WTC11 (cell line): Measurements from ENCODE around the gene MAP3K1. TPM values are rescaled to one million over a fixed set of nuclear protein-coding genes. Genes with fewer than 3 reads are reported as not detected.

Experiments used
- ATAC-seq: fragments of 200-7000 bp; cut with Tn5 transposase; 2 replicates; pipeline ENCODE4 v1.10.0; 2021; ENCODE audit warnings: mild to moderate bottlenecking, moderate library complexity
- CTCF ChIA-PET: fragments of 300-600 bp; sonication (Branson Sonifier 250); formaldehyde crosslinking; loops from one replicate; lab custom pipeline; 2021; ENCODE audit warnings: antibody characterized with exemption; lab: Charles Lee
- POLR2A ChIA-PET: fragments of 350-600 bp; sonication (Branson Sonifier 250); formaldehyde crosslinking; loops from one replicate; lab custom pipeline; 2021; ENCODE audit warnings: antibody characterized with exemption; lab: Charles Lee
- DNase-seq: peaks from one replicate; pipeline ENCODE4 v3.0.0; 2021; ENCODE audit warnings: low spot score
- H3K27ac Mint-ChIP-seq: 2 replicates; pipeline ENCODE4 v1.8.0; 2021; ENCODE audit warnings: mixed read lengths
- H3K27me3 Mint-ChIP-seq: 2 replicates; pipeline ENCODE4 v1.8.0; 2021; ENCODE audit warnings: low read depth, mild to moderate bottlenecking, moderate library complexity, mixed read lengths
- H3K36me3 Mint-ChIP-seq: 2 replicates; pipeline ENCODE4 v1.8.0; 2021; ENCODE audit warnings: mixed read lengths
- H3K4me1 Mint-ChIP-seq: 2 replicates; pipeline ENCODE4 v1.8.0; 2022; ENCODE audit warnings: mixed read lengths
- H3K4me3 Mint-ChIP-seq: 2 replicates; pipeline ENCODE4 v1.8.0; 2021; ENCODE audit warnings: mild to moderate bottlenecking, moderate library complexity, mixed read lengths
- H3K9me3 Mint-ChIP-seq: 2 replicates; pipeline ENCODE4 v1.8.0; 2021; ENCODE audit warnings: mixed read lengths
- ELF4 ChIP-seq: sonication (generic); formaldehyde crosslinking; IDR thresholded peaks from 2 replicates; pipeline ENCODE4 v1.8.1; 2022; ENCODE audit warnings: low read depth, mild to moderate bottlenecking, moderate library complexity, missing genetic modification reagents
- EMX1 ChIP-seq: fragments of 250-450 bp; sonication (Bioruptor Pico); IDR thresholded peaks from 2 replicates; pipeline ENCODE4 v1.8.0; 2021; ENCODE audit warnings: mild to moderate bottlenecking
- ETV6 ChIP-seq: sonication (generic); formaldehyde crosslinking; IDR thresholded peaks from 2 replicates; pipeline ENCODE4 v1.8.1; 2022; ENCODE audit warnings: mild to moderate bottlenecking, missing genetic modification reagents
- FOXP1 ChIP-seq: sonication (generic); formaldehyde crosslinking; IDR thresholded peaks from 2 replicates; pipeline ENCODE4 v1.8.0; 2022; ENCODE audit warnings: missing genetic modification reagents, mild to moderate bottlenecking, moderate library complexity, borderline replicate concordance
- JAZF1 ChIP-seq: fragments of 250-450 bp; sonication (Bioruptor Pico); IDR thresholded peaks from 2 replicates; pipeline ENCODE4 v1.9.0; 2021; ENCODE audit warnings: moderate library complexity, mild to moderate bottlenecking, inconsistent platforms
- JUN ChIP-seq: sonication (generic); formaldehyde crosslinking; IDR thresholded peaks from 2 replicates; pipeline ENCODE4 v1.8.0; 2023; ENCODE audit warnings: mild to moderate bottlenecking, missing genetic modification reagents
- MXD4 ChIP-seq: fragments of 250-450 bp; sonication (Bioruptor Pico); IDR thresholded peaks from 2 replicates; pipeline ENCODE4 v1.8.0; 2021; ENCODE audit warnings: mild to moderate bottlenecking, moderate library complexity, borderline replicate concordance
- NFYB ChIP-seq: sonication (generic); formaldehyde crosslinking; conservative IDR thresholded peaks from 2 replicates; pipeline ENCODE4 v1.8.0; 2022; ENCODE audit warnings: low read depth, missing genetic modification reagents
- NR3C1 ChIP-seq: sonication (generic); formaldehyde crosslinking; conservative IDR thresholded peaks from 2 replicates; pipeline ENCODE4 v1.8.1; 2023; ENCODE audit warnings: low read depth, mild to moderate bottlenecking, missing genetic modification reagents
- ZNF138 ChIP-seq: sonication (generic); formaldehyde crosslinking; conservative IDR thresholded peaks from 2 replicates; pipeline ENCODE4 v1.8.1; 2022; ENCODE audit warnings: mild to moderate bottlenecking, moderate library complexity, missing genetic modification reagents
- ZNF317 ChIP-seq: sonication (generic); formaldehyde crosslinking; IDR thresholded peaks from 2 replicates; pipeline ENCODE4 v1.8.1; 2023; ENCODE audit warnings: low read depth, mild to moderate bottlenecking, moderate library complexity, missing genetic modification reagents, borderline replicate concordance
- ZNF396 ChIP-seq: fragments of 250-450 bp; sonication (Bioruptor Pico); IDR thresholded peaks from 2 replicates; pipeline ENCODE4 v1.8.0; 2021; ENCODE audit warnings: mild to moderate bottlenecking, moderate library complexity, borderline replicate concordance
- total RNA-seq: library from RNA; stranded (reverse); gene quantifications from 3 replicates; pipeline ENCODE4 v1.2.3, GENCODE V29; 2021
- TF ChIP-seq, protein P1 (sequence below): sonication (generic); formaldehyde crosslinking; IDR thresholded peaks from 2 replicates; pipeline ENCODE4 v1.8.1; 2023; ENCODE audit warnings: mild to moderate bottlenecking, missing genetic modification reagents, moderate library complexity
- TF ChIP-seq, protein P2 (sequence below): fragments of 250-450 bp; sonication (Bioruptor Pico); IDR thresholded peaks from 2 replicates; pipeline ENCODE4 v1.9.0; 2021; ENCODE audit warnings: mild to moderate bottlenecking
- TF ChIP-seq, protein P3 (sequence below): sonication (generic); formaldehyde crosslinking; IDR thresholded peaks from 2 replicates; pipeline ENCODE4 v1.8.0; 2022; ENCODE audit warnings: mild to moderate bottlenecking, missing genetic modification reagents
- TF ChIP-seq, protein P4 (sequence below): sonication (generic); formaldehyde crosslinking; IDR thresholded peaks from 2 replicates; pipeline ENCODE4 v1.8.0; 2023; ENCODE audit warnings: missing genetic modification reagents, mild to moderate bottlenecking, borderline replicate concordance
- TF ChIP-seq, protein P5 (sequence below): sonication (generic); formaldehyde crosslinking; IDR thresholded peaks from 2 replicates; pipeline ENCODE4 v1.8.0; 2023; ENCODE audit warnings: mild to moderate bottlenecking, missing genetic modification reagents
- TF ChIP-seq, protein P6 (sequence below): fragments of 250-450 bp; sonication (Bioruptor Pico); conservative IDR thresholded peaks from 2 replicates; pipeline ENCODE4 v1.9.0; 2021; ENCODE audit warnings: mild to moderate bottlenecking
- TF ChIP-seq, protein P7 (sequence below): fragments of 250-450 bp; sonication (Bioruptor Pico); IDR thresholded peaks from 2 replicates; pipeline ENCODE4 v1.9.0; 2021; ENCODE audit warnings: mild to moderate bottlenecking

MAP3K1 gene
- total RNA-seq, 1 experiment from 2014 or later, result 16.3 TPM

DNA sequence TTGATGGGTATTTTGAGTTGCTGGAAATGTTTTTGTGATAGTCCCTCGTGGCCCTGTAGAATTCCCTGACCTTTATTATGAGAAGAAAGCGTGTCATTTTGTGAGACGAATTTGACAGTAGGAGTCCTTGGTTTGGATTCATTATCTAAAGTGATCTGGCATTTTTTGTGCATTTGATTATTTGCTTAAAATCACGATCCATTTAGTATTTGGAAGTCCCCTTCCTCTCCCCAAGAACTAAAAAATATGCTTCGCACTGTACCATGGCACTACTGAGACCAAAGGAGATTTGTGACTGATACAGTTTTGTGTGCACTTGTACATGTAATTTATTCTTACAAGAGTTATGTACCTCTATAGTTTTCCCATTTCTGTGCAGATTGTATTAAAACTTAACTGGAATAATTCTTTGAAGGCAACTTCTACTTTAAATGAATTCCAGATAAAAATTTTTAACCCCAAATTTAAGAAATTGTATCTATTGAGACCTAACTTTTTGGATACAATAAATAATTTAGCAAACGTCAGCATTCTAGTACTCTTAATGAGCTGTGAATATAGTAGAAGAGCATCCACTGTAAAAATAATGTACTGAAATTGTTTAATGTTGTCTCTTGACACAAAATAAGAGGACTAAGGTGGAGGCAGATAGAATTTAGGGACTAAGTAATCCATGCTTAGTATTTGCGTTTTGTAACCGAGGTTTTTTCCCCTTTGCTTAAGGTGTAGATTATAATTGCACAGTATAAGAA is 2.1 kb downstream of the MAP3K1 start:
- peak overlapping the region; percentile 83 for H3K27ac Mint-ChIP-seq
- ATAC-seq, result no peak

More for the DNA sequence above, 2.1 kb downstream of the MAP3K1 start:
- Mint-ChIP-seq H3K36me3 (no peaks in the 10 kb centered on the region), H3K9me3 (no peaks in the 10 kb centered on the region)
- TF ChIP-seq, protein P1, sequence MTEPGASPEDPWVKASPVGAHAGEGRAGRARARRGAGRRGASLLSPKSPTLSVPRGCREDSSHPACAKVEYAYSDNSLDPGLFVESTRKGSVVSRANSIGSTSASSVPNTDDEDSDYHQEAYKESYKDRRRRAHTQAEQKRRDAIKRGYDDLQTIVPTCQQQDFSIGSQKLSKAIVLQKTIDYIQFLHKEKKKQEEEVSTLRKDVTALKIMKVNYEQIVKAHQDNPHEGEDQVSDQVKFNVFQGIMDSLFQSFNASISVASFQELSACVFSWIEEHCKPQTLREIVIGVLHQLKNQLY, result no peak
- TF ChIP-seq ELF4 (CRISPR knock-in tag), result no peak
- TF ChIP-seq ZNF396 (CRISPR knock-in tag), result no peak
- TF ChIP-seq, protein P2, sequence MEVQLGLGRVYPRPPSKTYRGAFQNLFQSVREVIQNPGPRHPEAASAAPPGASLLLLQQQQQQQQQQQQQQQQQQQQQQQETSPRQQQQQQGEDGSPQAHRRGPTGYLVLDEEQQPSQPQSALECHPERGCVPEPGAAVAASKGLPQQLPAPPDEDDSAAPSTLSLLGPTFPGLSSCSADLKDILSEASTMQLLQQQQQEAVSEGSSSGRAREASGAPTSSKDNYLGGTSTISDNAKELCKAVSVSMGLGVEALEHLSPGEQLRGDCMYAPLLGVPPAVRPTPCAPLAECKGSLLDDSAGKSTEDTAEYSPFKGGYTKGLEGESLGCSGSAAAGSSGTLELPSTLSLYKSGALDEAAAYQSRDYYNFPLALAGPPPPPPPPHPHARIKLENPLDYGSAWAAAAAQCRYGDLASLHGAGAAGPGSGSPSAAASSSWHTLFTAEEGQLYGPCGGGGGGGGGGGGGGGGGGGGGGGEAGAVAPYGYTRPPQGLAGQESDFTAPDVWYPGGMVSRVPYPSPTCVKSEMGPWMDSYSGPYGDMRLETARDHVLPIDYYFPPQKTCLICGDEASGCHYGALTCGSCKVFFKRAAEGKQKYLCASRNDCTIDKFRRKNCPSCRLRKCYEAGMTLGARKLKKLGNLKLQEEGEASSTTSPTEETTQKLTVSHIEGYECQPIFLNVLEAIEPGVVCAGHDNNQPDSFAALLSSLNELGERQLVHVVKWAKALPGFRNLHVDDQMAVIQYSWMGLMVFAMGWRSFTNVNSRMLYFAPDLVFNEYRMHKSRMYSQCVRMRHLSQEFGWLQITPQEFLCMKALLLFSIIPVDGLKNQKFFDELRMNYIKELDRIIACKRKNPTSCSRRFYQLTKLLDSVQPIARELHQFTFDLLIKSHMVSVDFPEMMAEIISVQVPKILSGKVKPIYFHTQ (CRISPR knock-in tag), result no peak
- TF ChIP-seq ZNF317 (CRISPR knock-in tag), result no peak
- no peak for TF ChIP-seq NFYB (CRISPR knock-in tag)
- TF ChIP-seq, protein P3, sequence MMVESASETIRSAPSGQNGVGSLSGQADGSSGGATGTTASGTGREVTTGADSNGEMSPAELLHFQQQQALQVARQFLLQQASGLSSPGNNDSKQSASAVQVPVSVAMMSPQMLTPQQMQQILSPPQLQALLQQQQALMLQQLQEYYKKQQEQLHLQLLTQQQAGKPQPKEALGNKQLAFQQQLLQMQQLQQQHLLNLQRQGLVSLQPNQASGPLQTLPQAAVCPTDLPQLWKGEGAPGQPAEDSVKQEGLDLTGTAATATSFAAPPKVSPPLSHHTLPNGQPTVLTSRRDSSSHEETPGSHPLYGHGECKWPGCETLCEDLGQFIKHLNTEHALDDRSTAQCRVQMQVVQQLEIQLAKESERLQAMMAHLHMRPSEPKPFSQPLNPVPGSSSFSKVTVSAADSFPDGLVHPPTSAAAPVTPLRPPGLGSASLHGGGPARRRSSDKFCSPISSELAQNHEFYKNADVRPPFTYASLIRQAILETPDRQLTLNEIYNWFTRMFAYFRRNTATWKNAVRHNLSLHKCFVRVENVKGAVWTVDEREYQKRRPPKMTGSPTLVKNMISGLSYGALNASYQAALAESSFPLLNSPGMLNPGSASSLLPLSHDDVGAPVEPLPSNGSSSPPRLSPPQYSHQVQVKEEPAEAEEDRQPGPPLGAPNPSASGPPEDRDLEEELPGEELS (CRISPR knock-in tag), result no peak
- no peak for TF ChIP-seq EMX1 (CRISPR knock-in tag)
- TF ChIP-seq JAZF1 (CRISPR knock-in tag), result no peak
- TF ChIP-seq, protein P4, sequence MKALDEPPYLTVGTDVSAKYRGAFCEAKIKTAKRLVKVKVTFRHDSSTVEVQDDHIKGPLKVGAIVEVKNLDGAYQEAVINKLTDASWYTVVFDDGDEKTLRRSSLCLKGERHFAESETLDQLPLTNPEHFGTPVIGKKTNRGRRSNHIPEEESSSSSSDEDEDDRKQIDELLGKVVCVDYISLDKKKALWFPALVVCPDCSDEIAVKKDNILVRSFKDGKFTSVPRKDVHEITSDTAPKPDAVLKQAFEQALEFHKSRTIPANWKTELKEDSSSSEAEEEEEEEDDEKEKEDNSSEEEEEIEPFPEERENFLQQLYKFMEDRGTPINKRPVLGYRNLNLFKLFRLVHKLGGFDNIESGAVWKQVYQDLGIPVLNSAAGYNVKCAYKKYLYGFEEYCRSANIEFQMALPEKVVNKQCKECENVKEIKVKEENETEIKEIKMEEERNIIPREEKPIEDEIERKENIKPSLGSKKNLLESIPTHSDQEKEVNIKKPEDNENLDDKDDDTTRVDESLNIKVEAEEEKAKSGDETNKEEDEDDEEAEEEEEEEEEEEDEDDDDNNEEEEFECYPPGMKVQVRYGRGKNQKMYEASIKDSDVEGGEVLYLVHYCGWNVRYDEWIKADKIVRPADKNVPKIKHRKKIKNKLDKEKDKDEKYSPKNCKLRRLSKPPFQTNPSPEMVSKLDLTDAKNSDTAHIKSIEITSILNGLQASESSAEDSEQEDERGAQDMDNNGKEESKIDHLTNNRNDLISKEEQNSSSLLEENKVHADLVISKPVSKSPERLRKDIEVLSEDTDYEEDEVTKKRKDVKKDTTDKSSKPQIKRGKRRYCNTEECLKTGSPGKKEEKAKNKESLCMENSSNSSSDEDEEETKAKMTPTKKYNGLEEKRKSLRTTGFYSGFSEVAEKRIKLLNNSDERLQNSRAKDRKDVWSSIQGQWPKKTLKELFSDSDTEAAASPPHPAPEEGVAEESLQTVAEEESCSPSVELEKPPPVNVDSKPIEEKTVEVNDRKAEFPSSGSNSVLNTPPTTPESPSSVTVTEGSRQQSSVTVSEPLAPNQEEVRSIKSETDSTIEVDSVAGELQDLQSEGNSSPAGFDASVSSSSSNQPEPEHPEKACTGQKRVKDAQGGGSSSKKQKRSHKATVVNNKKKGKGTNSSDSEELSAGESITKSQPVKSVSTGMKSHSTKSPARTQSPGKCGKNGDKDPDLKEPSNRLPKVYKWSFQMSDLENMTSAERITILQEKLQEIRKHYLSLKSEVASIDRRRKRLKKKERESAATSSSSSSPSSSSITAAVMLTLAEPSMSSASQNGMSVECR (CRISPR knock-in tag), result no peak
- no peak for TF ChIP-seq FOXP1 (CRISPR knock-in tag)
- TF ChIP-seq, protein P5, sequence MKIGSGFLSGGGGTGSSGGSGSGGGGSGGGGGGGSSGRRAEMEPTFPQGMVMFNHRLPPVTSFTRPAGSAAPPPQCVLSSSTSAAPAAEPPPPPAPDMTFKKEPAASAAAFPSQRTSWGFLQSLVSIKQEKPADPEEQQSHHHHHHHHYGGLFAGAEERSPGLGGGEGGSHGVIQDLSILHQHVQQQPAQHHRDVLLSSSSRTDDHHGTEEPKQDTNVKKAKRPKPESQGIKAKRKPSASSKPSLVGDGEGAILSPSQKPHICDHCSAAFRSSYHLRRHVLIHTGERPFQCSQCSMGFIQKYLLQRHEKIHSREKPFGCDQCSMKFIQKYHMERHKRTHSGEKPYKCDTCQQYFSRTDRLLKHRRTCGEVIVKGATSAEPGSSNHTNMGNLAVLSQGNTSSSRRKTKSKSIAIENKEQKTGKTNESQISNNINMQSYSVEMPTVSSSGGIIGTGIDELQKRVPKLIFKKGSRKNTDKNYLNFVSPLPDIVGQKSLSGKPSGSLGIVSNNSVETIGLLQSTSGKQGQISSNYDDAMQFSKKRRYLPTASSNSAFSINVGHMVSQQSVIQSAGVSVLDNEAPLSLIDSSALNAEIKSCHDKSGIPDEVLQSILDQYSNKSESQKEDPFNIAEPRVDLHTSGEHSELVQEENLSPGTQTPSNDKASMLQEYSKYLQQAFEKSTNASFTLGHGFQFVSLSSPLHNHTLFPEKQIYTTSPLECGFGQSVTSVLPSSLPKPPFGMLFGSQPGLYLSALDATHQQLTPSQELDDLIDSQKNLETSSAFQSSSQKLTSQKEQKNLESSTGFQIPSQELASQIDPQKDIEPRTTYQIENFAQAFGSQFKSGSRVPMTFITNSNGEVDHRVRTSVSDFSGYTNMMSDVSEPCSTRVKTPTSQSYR (CRISPR knock-in tag), result no peak
- TF ChIP-seq ETV6 (CRISPR knock-in tag), result no peak
- TF ChIP-seq, protein P6, sequence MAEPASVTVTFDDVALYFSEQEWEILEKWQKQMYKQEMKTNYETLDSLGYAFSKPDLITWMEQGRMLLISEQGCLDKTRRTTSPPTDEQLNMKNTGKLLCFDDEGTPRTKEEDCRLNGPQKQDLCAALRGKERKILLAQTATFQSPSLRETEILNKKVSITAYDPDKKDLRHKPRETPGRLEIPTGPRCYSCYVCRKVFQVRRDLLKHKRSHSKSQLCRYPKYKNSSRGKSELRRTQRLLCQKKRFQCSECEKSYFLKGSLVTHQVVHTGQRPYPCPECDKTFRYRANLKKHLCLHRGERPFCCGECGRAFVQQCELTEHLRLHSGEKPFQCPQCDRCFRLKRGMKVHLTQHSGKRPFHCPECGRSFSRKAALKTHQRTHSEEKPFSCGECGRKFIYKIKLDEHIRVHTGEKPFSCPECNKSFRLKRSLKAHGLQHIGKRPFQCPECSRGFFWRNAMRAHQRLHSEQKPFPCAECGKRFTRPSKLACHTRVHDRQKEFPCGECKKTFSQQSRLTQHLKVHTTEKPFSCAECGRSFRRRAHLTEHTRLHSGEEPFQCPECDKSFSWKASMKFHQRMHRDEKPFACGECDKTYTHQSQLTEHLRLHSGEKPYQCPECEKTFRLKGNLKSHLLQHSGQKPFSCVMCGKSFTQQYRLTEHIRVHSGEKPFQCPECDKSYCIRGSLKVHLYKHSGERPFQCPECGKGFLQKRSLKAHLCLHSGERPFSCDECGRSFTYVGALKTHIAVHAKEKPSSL (CRISPR knock-in tag), result no peak
- TF ChIP-seq JUN (CRISPR knock-in tag), result no peak
- no peak for TF ChIP-seq ZNF138
- TF ChIP-seq, protein P7, sequence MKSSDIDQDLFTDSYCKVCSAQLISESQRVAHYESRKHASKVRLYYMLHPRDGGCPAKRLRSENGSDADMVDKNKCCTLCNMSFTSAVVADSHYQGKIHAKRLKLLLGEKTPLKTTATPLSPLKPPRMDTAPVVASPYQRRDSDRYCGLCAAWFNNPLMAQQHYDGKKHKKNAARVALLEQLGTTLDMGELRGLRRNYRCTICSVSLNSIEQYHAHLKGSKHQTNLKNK (CRISPR knock-in tag), result no peak
- no peak for TF ChIP-seq MXD4 (CRISPR knock-in tag)
- no peak for TF ChIP-seq NR3C1
- TF ChIP-seq, all 79 proteins: peak for 0
- ChIA-PET CTCF (interaction anchor here (3.7 kb wide), 1 partner anchor 20 kb away, joined by 18 read pairs; no protein-coding TSS in a partner anchor), POLR2A (interaction anchor here (0.6 kb wide), 1 partner anchor 321 kb away, joined by 3 read pairs; no protein-coding TSS in a partner anchor)
- Mint-ChIP-seq H3K4me1 (peaks cover 51% of the 10 kb centered on the region), H3K4me3 (peak overlapping the region; percentile 80), H3K27me3 (peaks cover 14% of the 10 kb centered on the region)
- no peak for DNase-seq
